ENCODE measurements around the gene NREP.
"Not testable (repeated sequence)": the region's sequence is repeated elsewhere in the genome, so short reads cannot be mapped to it uniquely, and the experiment has no call there.

Gene NREP

DNA sequence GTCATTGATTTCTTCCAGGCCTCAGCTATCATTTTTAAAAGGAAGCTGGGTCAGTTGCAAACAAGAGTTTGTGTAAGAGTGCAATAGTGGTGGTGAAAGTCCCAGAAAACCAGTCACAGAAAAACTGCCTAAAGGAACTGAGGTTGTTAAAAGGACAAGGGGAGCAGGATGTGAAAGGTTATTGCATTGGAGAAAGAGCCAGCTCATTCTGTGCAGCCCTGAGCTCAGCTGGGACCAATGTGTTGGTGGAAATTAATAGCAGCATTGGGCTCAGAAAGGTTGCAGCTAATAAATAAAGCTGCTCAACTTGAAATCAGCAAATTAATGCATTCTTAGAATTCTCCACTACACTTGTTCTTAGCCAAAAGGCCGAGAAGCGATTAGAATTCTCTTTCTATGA lies 34.9 kb downstream of the NREP start:
- peak overlapping the region; percentile 44 for H3K27ac ChIP-seq
- peaks cover 33% of the 10 kb centered on the region in 2 experiments for H3K4me1 ChIP-seq (ENCODE audit: control insufficient read depth in 1 of 2, insufficient read depth in 1 of 2, low read depth in 1 of 2, low read length in 1 of 2)
- no peak overlapping the region for H3K4me3 ChIP-seq (ENCODE audit: low read depth in 1 of 2, low read length in 1 of 2)
- no peaks in the 10 kb centered on the region for H3K36me3 ChIP-seq
- H3K27me3 ChIP-seq, result no peaks in the 10 kb centered on the region
- TF ChIP-seq, protein P1, sequence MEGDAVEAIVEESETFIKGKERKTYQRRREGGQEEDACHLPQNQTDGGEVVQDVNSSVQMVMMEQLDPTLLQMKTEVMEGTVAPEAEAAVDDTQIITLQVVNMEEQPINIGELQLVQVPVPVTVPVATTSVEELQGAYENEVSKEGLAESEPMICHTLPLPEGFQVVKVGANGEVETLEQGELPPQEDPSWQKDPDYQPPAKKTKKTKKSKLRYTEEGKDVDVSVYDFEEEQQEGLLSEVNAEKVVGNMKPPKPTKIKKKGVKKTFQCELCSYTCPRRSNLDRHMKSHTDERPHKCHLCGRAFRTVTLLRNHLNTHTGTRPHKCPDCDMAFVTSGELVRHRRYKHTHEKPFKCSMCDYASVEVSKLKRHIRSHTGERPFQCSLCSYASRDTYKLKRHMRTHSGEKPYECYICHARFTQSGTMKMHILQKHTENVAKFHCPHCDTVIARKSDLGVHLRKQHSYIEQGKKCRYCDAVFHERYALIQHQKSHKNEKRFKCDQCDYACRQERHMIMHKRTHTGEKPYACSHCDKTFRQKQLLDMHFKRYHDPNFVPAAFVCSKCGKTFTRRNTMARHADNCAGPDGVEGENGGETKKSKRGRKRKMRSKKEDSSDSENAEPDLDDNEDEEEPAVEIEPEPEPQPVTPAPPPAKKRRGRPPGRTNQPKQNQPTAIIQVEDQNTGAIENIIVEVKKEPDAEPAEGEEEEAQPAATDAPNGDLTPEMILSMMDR (IDR thresholded peaks at IDR 0.05), result no peak
- no peaks in the 10 kb centered on the region for H3K9me3 ChIP-seq

DNA sequence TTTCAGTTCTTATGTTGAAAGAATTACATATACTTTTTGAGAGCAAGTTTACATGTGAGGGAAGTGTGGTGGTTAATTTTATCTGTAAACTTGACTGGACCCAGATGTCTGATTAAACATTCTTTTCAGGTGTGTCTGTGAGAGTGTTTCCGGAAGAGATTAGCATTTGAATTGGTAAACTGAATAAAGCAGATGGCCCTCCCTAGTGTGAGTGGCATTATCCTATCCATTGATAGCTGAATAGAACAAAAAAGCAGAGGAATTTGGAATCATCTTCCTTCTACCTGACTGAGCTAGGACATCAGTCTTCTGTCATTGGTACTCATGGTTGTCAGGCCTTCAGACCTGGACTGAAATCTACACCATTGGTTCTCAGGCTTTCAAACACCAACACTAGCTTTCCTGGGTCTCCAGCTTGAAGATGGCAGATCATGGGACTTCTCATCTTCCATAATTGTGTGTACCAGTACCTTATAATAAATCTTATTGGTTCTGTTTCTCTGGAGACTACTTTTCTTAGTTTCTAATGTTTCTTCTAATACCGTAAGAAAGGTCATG lies 36.6 kb downstream of the NREP start:
- Histone ChIP-seq H3K9me3 (no peaks in the 10 kb centered on the region), H3K36me3 (no peaks in the 10 kb centered on the region), H3K4me1 (ENCODE audit: control insufficient read depth in 1 of 2, insufficient read depth in 1 of 2, low read depth in 1 of 2, low read length in 1 of 2) (peaks cover 33% of the 10 kb centered on the region in 2 experiments), H3K27me3 (no peaks in the 10 kb centered on the region), H3K4me3 (ENCODE audit: low read depth in 1 of 2, low read length in 1 of 2) (no peak overlapping the region), H3K27ac (no peak overlapping the region)
- TF ChIP-seq, protein P1 (IDR thresholded peaks at IDR 0.05), result no peak

DNA sequence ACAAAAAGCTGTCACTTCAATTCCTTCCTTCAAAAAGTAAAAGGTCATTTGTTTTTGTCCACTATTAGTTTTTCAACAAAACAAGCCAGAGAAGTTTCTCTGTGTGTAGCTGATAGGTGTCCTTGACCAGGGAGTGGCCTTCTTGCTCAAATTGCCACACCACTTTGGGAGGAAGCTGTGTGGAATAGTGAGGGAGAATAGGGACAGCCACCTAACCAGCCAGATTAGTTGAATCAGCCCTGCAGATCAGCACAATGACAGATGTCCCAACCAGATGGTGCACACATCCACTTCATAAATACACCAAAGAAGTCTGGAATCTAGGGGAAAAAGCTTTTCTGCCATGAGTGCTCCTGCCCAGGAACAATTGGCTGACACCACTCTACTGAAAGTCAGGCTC lies 37.2 kb downstream of the NREP start:
- H3K27me3 ChIP-seq, result no peaks in the 10 kb centered on the region
- H3K27ac ChIP-seq, result no peak overlapping the region
- TF ChIP-seq, protein P1 (IDR thresholded peaks at IDR 0.05), result no peak
- no peaks in the 10 kb centered on the region for H3K36me3 ChIP-seq
- H3K4me3 ChIP-seq (ENCODE audit: low read depth in 1 of 2, low read length in 1 of 2), result no peak overlapping the region
- H3K4me1 ChIP-seq (ENCODE audit: control insufficient read depth in 1 of 2, insufficient read depth in 1 of 2, low read depth in 1 of 2, low read length in 1 of 2), result peaks cover 33% of the 10 kb centered on the region in 2 experiments
- H3K9me3 ChIP-seq, result no peaks in the 10 kb centered on the region

DNA sequence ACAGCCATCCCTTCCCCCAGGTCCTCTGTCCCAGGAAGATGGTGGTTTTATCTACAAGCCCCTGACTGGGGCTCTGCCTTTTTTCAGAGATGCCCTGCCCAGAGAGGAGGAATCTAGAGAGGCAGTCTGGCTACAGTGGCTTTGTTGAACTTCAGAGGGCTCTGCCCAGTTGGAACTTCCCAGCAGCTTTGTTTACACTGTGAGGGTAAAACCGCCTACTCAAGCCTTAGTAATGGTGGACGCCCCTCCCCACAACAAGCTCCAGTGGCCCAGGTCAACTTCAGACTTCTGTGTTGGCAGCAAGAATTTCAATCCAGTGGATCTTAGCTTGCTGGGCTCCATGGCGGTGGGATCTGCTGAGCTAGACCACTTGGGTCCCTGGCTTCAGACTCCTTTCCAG lies 40.2 kb downstream of the NREP start:
- peaks cover 18 to 20% of the 10 kb centered on the region in 2 experiments for H3K4me1 ChIP-seq (ENCODE audit: control insufficient read depth in 1 of 2, insufficient read depth in 1 of 2, low read depth in 1 of 2, low read length in 1 of 2)
- H3K36me3 ChIP-seq; H3K9me3 ChIP-seq; H3K27me3 ChIP-seq; H3K4me3 ChIP-seq (ENCODE audit: low read depth in 1 of 2, low read length in 1 of 2); H3K27ac ChIP-seq: not testable (repeated sequence)

DNA sequence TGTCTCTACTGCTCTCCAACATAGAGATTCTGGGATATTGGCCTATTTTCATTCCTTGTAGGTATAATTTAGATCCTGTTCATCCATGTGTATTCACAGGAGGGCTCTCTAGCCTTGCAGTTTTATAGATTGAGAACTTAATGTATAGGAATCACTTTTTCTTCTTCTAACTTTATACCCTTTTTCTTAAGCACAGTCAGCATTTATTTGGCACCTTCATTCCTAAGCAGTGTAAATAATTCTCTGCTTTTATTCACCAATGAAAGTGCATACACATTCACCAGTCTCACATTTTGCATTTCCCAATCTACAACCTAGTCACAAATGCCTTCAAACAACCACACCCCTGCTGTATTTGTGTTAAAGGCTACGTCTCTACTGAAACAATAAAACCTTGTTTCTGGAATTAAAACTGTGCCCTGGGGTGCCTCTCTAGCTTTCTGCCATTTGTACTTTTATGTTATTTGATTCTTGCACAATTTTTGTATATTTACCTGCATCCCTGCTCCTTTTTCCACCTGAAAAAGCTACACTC lies 49.3 kb downstream of the NREP start:
- Histone ChIP-seq H3K4me3 (ENCODE audit: low read depth in 1 of 2, low read length in 1 of 2) (no peak overlapping the region), H3K27ac (no peak overlapping the region), H3K9me3 (no peaks in the 10 kb centered on the region), H3K27me3 (no peaks in the 10 kb centered on the region), H3K36me3 (no peaks in the 10 kb centered on the region), H3K4me1 (ENCODE audit: control insufficient read depth in 1 of 2, insufficient read depth in 1 of 2, low read depth in 1 of 2, low read length in 1 of 2) (peaks cover 2 to 7% of the 10 kb centered on the region in 2 experiments)
- TF ChIP-seq, protein P1 (IDR thresholded peaks at IDR 0.05), result no peak

DNA sequence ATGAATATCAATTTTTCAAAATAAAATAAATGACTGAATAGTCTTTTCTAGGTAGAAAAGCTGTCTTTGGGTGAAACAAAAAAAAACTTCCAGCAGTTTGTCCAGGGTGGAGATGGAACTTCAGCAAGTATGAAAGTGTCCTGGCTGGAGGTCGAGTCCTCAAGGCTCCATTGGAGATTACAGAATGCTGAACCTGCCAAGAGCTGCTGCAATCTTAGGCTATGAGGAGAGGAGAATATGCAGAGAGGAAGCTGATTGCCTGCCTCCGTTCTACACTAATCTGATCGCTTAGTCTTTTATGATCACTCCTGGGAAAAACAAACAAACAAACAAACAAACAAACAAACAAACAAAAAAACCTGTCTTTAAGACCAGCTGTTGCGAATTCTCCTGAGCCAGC lies 50.6 kb downstream of the NREP start:
- Histone ChIP-seq H3K9me3 (no peaks in the 10 kb centered on the region), H3K36me3 (no peaks in the 10 kb centered on the region), H3K27me3 (no peaks in the 10 kb centered on the region), H3K4me3 (ENCODE audit: low read depth in 1 of 2, low read length in 1 of 2) (no peak overlapping the region), H3K27ac (no peak overlapping the region), H3K4me1 (ENCODE audit: control insufficient read depth in 1 of 2, insufficient read depth in 1 of 2, low read depth in 1 of 2, low read length in 1 of 2) (peaks cover 2 to 7% of the 10 kb centered on the region in 2 experiments)
- TF ChIP-seq, protein P1 (IDR thresholded peaks at IDR 0.05), result no peak

Data from neutrophil (primary cell).